Smooth muscle cell (in vitro differentiated cells): ENCODE results near the gene INA. TPM values are rescaled to one million over a fixed set of nuclear protein-coding genes. Genes with fewer than 3 reads are reported as not detected.
A peak's percentile ranks its signal among the peaks of the same experiment; 100 is the strongest.

Experiments
- DNase-seq: peaks from one replicate; lab custom pipeline; 2025; ENCODE audit not compliant: unreplicated experiment; lab: John Stamatoyannopoulos, UW
- H2AFZ ChIP-seq: fragments of 200-600 bp; sonication (generic); 2 replicates; pipeline ENCODE4 v1.6.0; 2016; ENCODE audit warnings: antibody characterized with exemption, low read depth, mild to moderate bottlenecking
- H3F3A ChIP-seq: fragments of 200-600 bp; sonication (generic); 2 replicates; pipeline ENCODE4 v1.6.0; 2017; ENCODE audit warnings: antibody characterized with exemption, low read depth
- H3K27ac ChIP-seq: fragments of 200-600 bp; sonication (generic); 2 replicates; pipeline ENCODE4 v1.5.1; 2016; ENCODE audit warnings: low read depth, mild to moderate bottlenecking
- H3K27me3 ChIP-seq: fragments of 200-600 bp; sonication (generic); 2 replicates; pipeline ENCODE4 v1.6.1; 2016; ENCODE audit warnings: low read depth, mild to moderate bottlenecking
- H3K36me3 ChIP-seq: fragments of 200-600 bp; sonication (generic); 2 replicates; pipeline ENCODE4 v1.5.1; 2016; ENCODE audit warnings: low read depth
- H3K4me1 ChIP-seq: fragments of 200-600 bp; sonication (generic); 2 replicates; pipeline ENCODE4 v1.5.1; 2016; ENCODE audit warnings: low read depth
- H3K4me2 ChIP-seq: fragments of 200-600 bp; sonication (generic); 2 replicates; pipeline ENCODE4 v1.6.0; 2016; ENCODE audit warnings: mild to moderate bottlenecking
- H3K4me3 ChIP-seq: fragments of 200-600 bp; sonication (generic); 2 replicates; pipeline ENCODE4 v1.5.1; 2016; ENCODE audit warnings: mild to moderate bottlenecking
- H3K79me2 ChIP-seq: fragments of 200-600 bp; sonication (generic); 2 replicates; pipeline ENCODE4 v1.6.0; 2016; ENCODE audit warnings: low read depth, mild to moderate bottlenecking
- H3K9ac ChIP-seq: fragments of 200-600 bp; sonication (generic); 2 replicates; pipeline ENCODE4 v1.6.0; 2016; ENCODE audit warnings: low read depth
- H3K9me3 ChIP-seq: fragments of 200-600 bp; sonication (generic); replicated peaks from 2 replicates; pipeline ENCODE4 v1.5.1; 2016; ENCODE audit warnings: low read depth
- H4K20me1 ChIP-seq: fragments of 200-600 bp; sonication (generic); 2 replicates; pipeline ENCODE4 v1.6.0; 2016; ENCODE audit warnings: low read depth
- CTCF ChIP-seq: fragments of 200-600 bp; sonication (generic); IDR thresholded peaks from 2 replicates; pipeline ENCODE4 v1.5.1; 2017; ENCODE audit warnings: borderline replicate concordance, mild to moderate bottlenecking, antibody characterized with exemption; ENCODE audit not compliant: insufficient read depth, poor library complexity, severe bottlenecking
- WGBS: methylation state at CpG from one replicate; pipeline ENCODE4 v1.1.7; 2016; ENCODE audit warnings: low lambda C conversion rate; 5-methylcytosine and 5-hydroxymethylcytosine counted together
- polyA plus RNA-seq: library from polyadenylated mRNA; unstranded; fragments of >200 nt; fragmentation: Nextera tagmentation; extraction: Ambion mirVana; gene quantifications from 2 replicates; pipeline ENCODE4 v1.2.1, GENCODE V29; 2016
- total RNA-seq: library from RNA; depleted of rRNA; stranded (reverse); fragments of >200 nt; gene quantifications from 2 replicates; pipeline ENCODE4 v1.2.3, GENCODE V29; 2014

INA gene
- total and polyA plus RNA-seq, 2 experiments from 2014 or later = 1.7 to 5.0 TPM

- Histone ChIP-seq H3K4me2 (no peak overlapping the region), H3K9ac (no peak overlapping the region), H3K4me1 (no peaks in the 10 kb centered on the region), H3K79me2 (no peaks in the 10 kb centered on the region), H3K4me3 (no peak overlapping the region), H3K27ac (no peak overlapping the region), H3K27me3 (no peaks in the 10 kb centered on the region), H3F3A (no peaks in the 10 kb centered on the region), H4K20me1 (no peaks in the 10 kb centered on the region), H3K9me3 (no peaks in the 10 kb centered on the region), H2AFZ (no peak overlapping the region), H3K36me3 (no peaks in the 10 kb centered on the region)
- TF ChIP-seq CTCF = no peak
- no peak for DNase-seq
- 95% methylated on average over 5 of the region's 5 CpGs for WGBS
These were observed 11.1 kb downstream of the INA start for GRCh38 chr10:103287992-103288391.

GRCh38 chr10:103291588-103291987, 14.7 kb downstream of the INA start:
- WGBS = 94% methylated on average over 4 of the region's 4 CpGs
- H3K79me2 ChIP-seq = no peaks in the 10 kb centered on the region
- H3K27me3 ChIP-seq = no peaks in the 10 kb centered on the region
- H3K9me3 ChIP-seq = no peaks in the 10 kb centered on the region
- no peaks in the 10 kb centered on the region for H3K4me1 ChIP-seq
- H2AFZ ChIP-seq = no peak overlapping the region
- no peaks in the 10 kb centered on the region for H3F3A ChIP-seq
- no peaks in the 10 kb centered on the region for H3K36me3 ChIP-seq
- H4K20me1 ChIP-seq = no peaks in the 10 kb centered on the region
- H3K4me2 ChIP-seq = no peak overlapping the region
- H3K27ac ChIP-seq = no peak overlapping the region
- H3K4me3 ChIP-seq = no peak overlapping the region
- DNase-seq = no peak
- H3K9ac ChIP-seq = no peak overlapping the region
- no peak for TF ChIP-seq CTCF

GRCh38 chr10:103295374-103296015, 18.6 kb downstream of the INA start:
- Histone ChIP-seq H4K20me1 (no peaks in the 10 kb centered on the region), H3K27ac (no peak overlapping the region), H3K27me3 (no peaks in the 10 kb centered on the region), H3K9me3 (no peaks in the 10 kb centered on the region), H2AFZ (no peak overlapping the region), H3K36me3 (no peaks in the 10 kb centered on the region), H3K79me2 (no peaks in the 10 kb centered on the region), H3K4me2 (peak overlapping the region; percentile 5), H3K4me3 (no peak overlapping the region), H3F3A (no peaks in the 10 kb centered on the region), H3K9ac (no peak overlapping the region), H3K4me1 (no peaks in the 10 kb centered on the region)
- WGBS = 72% methylated on average over 2 of the region's 2 CpGs
- DNase-seq = no peak
- TF ChIP-seq CTCF = no peak

- DNase-seq = no peak
- H3K4me1 ChIP-seq = no peaks in the 10 kb centered on the region
- H3K36me3 ChIP-seq = peaks cover 2% of the 10 kb centered on the region
- H3K9me3 ChIP-seq = no peaks in the 10 kb centered on the region
- WGBS = over 99% methylated on average over 5 of the region's 5 CpGs
- no peak overlapping the region for H2AFZ ChIP-seq
- no peak overlapping the region for H3K4me3 ChIP-seq
- no peak for TF ChIP-seq CTCF
- no peaks in the 10 kb centered on the region for H3K79me2 ChIP-seq
- no peak overlapping the region for H3K27ac ChIP-seq
- no peaks in the 10 kb centered on the region for H3K27me3 ChIP-seq
- no peak overlapping the region for H3K9ac ChIP-seq
- H3K4me2 ChIP-seq = no peak overlapping the region
- H4K20me1 ChIP-seq = no peaks in the 10 kb centered on the region
- no peaks in the 10 kb centered on the region for H3F3A ChIP-seq
These were observed 30.7 kb downstream of the INA start for GRCh38 chr10:103307594-103307993.
